Prostate gland (tissue), 2 donors: ENCODE data around the gene CRISP3.

ENCODE experiments used
- POLR2AphosphoS5 ChIP-seq: sonication (generic); formaldehyde crosslinking; IDR thresholded peaks from one replicate; pipeline ENCODE4 v1.6.1; 2017; ENCODE audit warnings: antibody characterized with exemption
- TF ChIP-seq, protein P1 (sequence below), 4 experiments: fragments of 200-600 bp in 2 of 4; fragments of 450-650 bp in 2 of 4; sonication (generic) in 2 of 4; IDR thresholded peaks; 1 replicate in 3 of 4; 2 replicates in 1 of 4; pipeline ENCODE4 v1.5.1; 2016 to 2019; ENCODE audit warnings: antibody characterized with exemption in 4 of 4, mild to moderate bottlenecking in 2 of 4, moderate library complexity in 2 of 4

DNA sequence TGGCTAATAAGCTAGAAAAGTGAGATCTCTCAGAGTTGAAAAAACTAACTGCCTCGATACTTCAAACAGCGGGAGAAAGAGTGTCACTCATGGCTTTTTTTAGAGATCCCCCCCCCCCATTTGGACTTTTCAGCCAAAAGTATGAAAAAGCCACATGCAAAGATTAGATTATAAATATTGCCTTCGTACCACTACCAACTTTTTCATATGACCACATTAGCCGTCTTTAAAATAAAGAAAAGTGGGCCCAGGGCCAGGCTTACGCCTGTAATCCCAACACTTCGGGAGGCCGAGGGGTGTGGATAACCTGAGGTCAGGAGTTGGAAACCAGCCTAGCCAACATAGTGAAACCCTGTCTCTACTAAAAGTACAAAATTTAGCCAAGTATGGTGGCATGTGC lies 38.5 kb upstream of the CRISP3 start:
- TF ChIP-seq, protein P1, sequence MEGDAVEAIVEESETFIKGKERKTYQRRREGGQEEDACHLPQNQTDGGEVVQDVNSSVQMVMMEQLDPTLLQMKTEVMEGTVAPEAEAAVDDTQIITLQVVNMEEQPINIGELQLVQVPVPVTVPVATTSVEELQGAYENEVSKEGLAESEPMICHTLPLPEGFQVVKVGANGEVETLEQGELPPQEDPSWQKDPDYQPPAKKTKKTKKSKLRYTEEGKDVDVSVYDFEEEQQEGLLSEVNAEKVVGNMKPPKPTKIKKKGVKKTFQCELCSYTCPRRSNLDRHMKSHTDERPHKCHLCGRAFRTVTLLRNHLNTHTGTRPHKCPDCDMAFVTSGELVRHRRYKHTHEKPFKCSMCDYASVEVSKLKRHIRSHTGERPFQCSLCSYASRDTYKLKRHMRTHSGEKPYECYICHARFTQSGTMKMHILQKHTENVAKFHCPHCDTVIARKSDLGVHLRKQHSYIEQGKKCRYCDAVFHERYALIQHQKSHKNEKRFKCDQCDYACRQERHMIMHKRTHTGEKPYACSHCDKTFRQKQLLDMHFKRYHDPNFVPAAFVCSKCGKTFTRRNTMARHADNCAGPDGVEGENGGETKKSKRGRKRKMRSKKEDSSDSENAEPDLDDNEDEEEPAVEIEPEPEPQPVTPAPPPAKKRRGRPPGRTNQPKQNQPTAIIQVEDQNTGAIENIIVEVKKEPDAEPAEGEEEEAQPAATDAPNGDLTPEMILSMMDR (IDR thresholded peaks at IDR 0.05) = no peak
- TF ChIP-seq POLR2AphosphoS5 = no peak
